Hepatocyte (in vitro differentiated cells): Measurements from ENCODE around the gene HAS3. TPM values are rescaled to one million over a fixed set of nuclear protein-coding genes. Genes with fewer than 3 reads are reported as not detected.

ENCODE experiments used
- DNase-seq: peaks from one replicate; pipeline ENCODE4 v3.0.0-alpha.2; 2016; ENCODE audit warnings: low spot score
- H2AFZ ChIP-seq: fragments of 200-600 bp; sonication (generic); 2 replicates; pipeline ENCODE4 v1.6.0; 2016; ENCODE audit warnings: antibody characterized with exemption, mild to moderate bottlenecking
- H3K27ac ChIP-seq: fragments of 200-600 bp; sonication (generic); 2 replicates; pipeline ENCODE4 v1.5.1; 2016; ENCODE audit warnings: mild to moderate bottlenecking
- H3K27me3 ChIP-seq: fragments of 200-600 bp; sonication (generic); 2 replicates; pipeline ENCODE4 v1.6.1; 2016
- H3K36me3 ChIP-seq: fragments of 200-600 bp; sonication (generic); replicated peaks from 2 replicates; pipeline ENCODE4 v1.5.1; 2016; ENCODE audit warnings: low read depth; ENCODE audit not compliant: insufficient read depth
- H3K4me1 ChIP-seq: fragments of 200-600 bp; sonication (generic); 2 replicates; pipeline ENCODE4 v1.5.1; 2016; ENCODE audit warnings: mild to moderate bottlenecking, moderate library complexity; ENCODE audit not compliant: insufficient read depth
- H3K4me2 ChIP-seq: fragments of 200-600 bp; sonication (generic); 2 replicates; pipeline ENCODE4 v1.6.0; 2016
- H3K4me3 ChIP-seq: fragments of 200-600 bp; sonication (generic); 2 replicates; pipeline ENCODE4 v1.5.1; 2016; ENCODE audit warnings: mild to moderate bottlenecking
- H3K79me2 ChIP-seq: fragments of 200-600 bp; sonication (generic); 2 replicates; pipeline ENCODE4 v1.6.0; 2017; ENCODE audit warnings: mild to moderate bottlenecking
- H3K9me2 ChIP-seq: fragments of 200-600 bp; sonication (generic); replicated peaks from 2 replicates; pipeline ENCODE4 v1.6.0; 2017; ENCODE audit warnings: mild to moderate bottlenecking; ENCODE audit not compliant: insufficient read depth
- H3K9me3 ChIP-seq: fragments of 200-600 bp; sonication (generic); 2 replicates; pipeline ENCODE4 v1.5.1; 2016; ENCODE audit warnings: low read depth, mild to moderate bottlenecking
- H4K20me1 ChIP-seq: fragments of 200-600 bp; sonication (generic); 2 replicates; pipeline ENCODE4 v1.6.0; 2016; ENCODE audit warnings: mild to moderate bottlenecking; ENCODE audit not compliant: insufficient read depth, poor library complexity, severe bottlenecking
- CTCF ChIP-seq: fragments of 200-600 bp; sonication (generic); IDR thresholded peaks from 2 replicates; pipeline ENCODE4 v1.5.1; 2016; ENCODE audit warnings: antibody characterized with exemption, mild to moderate bottlenecking; ENCODE audit not compliant: poor library complexity
- EZH2 ChIP-seq: fragments of 200-600 bp; sonication (generic); IDR thresholded peaks from 2 replicates; pipeline ENCODE4 v1.6.1; 2016; ENCODE audit warnings: antibody characterized with exemption, mild to moderate bottlenecking, borderline replicate concordance
- EZH2phosphoT487 ChIP-seq: fragments of 200-600 bp; sonication (generic); IDR thresholded peaks from one replicate; pipeline ENCODE4 v1.6.1; 2018; ENCODE audit warnings: antibody characterized with exemption, mild to moderate bottlenecking, low read depth, moderate library complexity; ENCODE audit not compliant: unreplicated experiment, severe bottlenecking
- WGBS: methylation state at CpG from one replicate; pipeline ENCODE4 v1.1.6; 2016; ENCODE audit warnings: low lambda C conversion rate; ENCODE audit errors: missing lambda C conversion rate; 5-methylcytosine and 5-hydroxymethylcytosine counted together
- polyA plus RNA-seq: library from polyadenylated mRNA; unstranded; fragments of >200 nt; fragmentation: Nextera tagmentation; extraction: Ambion mirVana; gene quantifications from 2 replicates; pipeline ENCODE4 v1.2.1, GENCODE V29; 2016
- total RNA-seq: library from RNA; depleted of rRNA; stranded (reverse); fragments of >200 nt; gene quantifications from 2 replicates; pipeline ENCODE4 v1.2.3, GENCODE V29; 2014

HAS3 gene
- total and polyA plus RNA-seq, 2 experiments from 2014 or later: 0.19 to 0.53 TPM

- 94% methylated on average over 5 of the region's 5 CpGs for WGBS
- H3K27ac ChIP-seq: no peak overlapping the region
- no peaks in the 10 kb centered on the region for H4K20me1 ChIP-seq
- H3K79me2 ChIP-seq: no peaks in the 10 kb centered on the region
- no peak for DNase-seq
- no peaks in the 10 kb centered on the region for H3K9me3 ChIP-seq
- TF ChIP-seq EZH2phosphoT487 (no peak), EZH2 (no peak), CTCF (no peak)
- no peaks in the 10 kb centered on the region for H3K27me3 ChIP-seq
- H3K4me3 ChIP-seq: no peak overlapping the region
- H2AFZ ChIP-seq: no peak overlapping the region
- peaks cover 14% of the 10 kb centered on the region for H3K4me1 ChIP-seq
- H3K36me3 ChIP-seq: no peaks in the 10 kb centered on the region
- H3K4me2 ChIP-seq: no peak overlapping the region
- no peaks in the 10 kb centered on the region for H3K9me2 ChIP-seq
Measured at GRCh38 chr16:69069504-69069903, 35.9 kb upstream of the HAS3 start.

GRCh38 chr16:69071036-69071435 lies 34.4 kb upstream of the HAS3 start:
- no peaks in the 10 kb centered on the region for H3K9me2 ChIP-seq
- no peak overlapping the region for H3K27ac ChIP-seq
- no peaks in the 10 kb centered on the region for H3K9me3 ChIP-seq
- H3K36me3 ChIP-seq: no peaks in the 10 kb centered on the region
- 60% methylated on average over 3 of the region's 3 CpGs for WGBS
- no peak overlapping the region for H3K4me3 ChIP-seq
- no peak for DNase-seq
- H3K27me3 ChIP-seq: no peaks in the 10 kb centered on the region
- peaks cover 14% of the 10 kb centered on the region for H3K4me1 ChIP-seq
- H3K4me2 ChIP-seq: no peak overlapping the region
- H3K79me2 ChIP-seq: no peaks in the 10 kb centered on the region
- no peak overlapping the region for H2AFZ ChIP-seq
- TF ChIP-seq CTCF: no peak
- no peak for TF ChIP-seq EZH2phosphoT487
- TF ChIP-seq EZH2: no peak
- H4K20me1 ChIP-seq: no peaks in the 10 kb centered on the region

- H2AFZ ChIP-seq: no peak overlapping the region
- 33% methylated on average over 2 of the region's 2 CpGs for WGBS
- no peaks in the 10 kb centered on the region for H3K9me2 ChIP-seq
- H3K9me3 ChIP-seq: no peaks in the 10 kb centered on the region
- peaks cover 14% of the 10 kb centered on the region for H3K4me1 ChIP-seq
- H3K36me3 ChIP-seq: no peaks in the 10 kb centered on the region
- no peak for DNase-seq
- no peaks in the 10 kb centered on the region for H3K27me3 ChIP-seq
- no peak overlapping the region for H3K4me3 ChIP-seq
- no peak overlapping the region for H3K4me2 ChIP-seq
- TF ChIP-seq EZH2phosphoT487 (no peak), EZH2 (no peak), CTCF (no peak)
- peak overlapping the region; percentile 77 for H3K27ac ChIP-seq
- no peaks in the 10 kb centered on the region for H3K79me2 ChIP-seq
- no peaks in the 10 kb centered on the region for H4K20me1 ChIP-seq
Measured at GRCh38 chr16:69072640-69072974, 32.8 kb upstream of the HAS3 start.

GRCh38 chr16:69073181-69073702 lies 32.2 kb upstream of the HAS3 start:
- H2AFZ ChIP-seq: no peak overlapping the region
- 63% methylated on average over 10 of the region's 10 CpGs for WGBS
- H3K4me1 ChIP-seq: peaks cover 14% of the 10 kb centered on the region
- H3K27me3 ChIP-seq: no peaks in the 10 kb centered on the region
- H3K9me3 ChIP-seq: no peaks in the 10 kb centered on the region
- H3K9me2 ChIP-seq: no peaks in the 10 kb centered on the region
- no peaks in the 10 kb centered on the region for H4K20me1 ChIP-seq
- no peak overlapping the region for H3K4me3 ChIP-seq
- H3K4me2 ChIP-seq: no peak overlapping the region
- no peaks in the 10 kb centered on the region for H3K79me2 ChIP-seq
- peak; percentile 33 for DNase-seq
- TF ChIP-seq EZH2 (no peak), EZH2phosphoT487 (no peak), CTCF (no peak)
- H3K27ac ChIP-seq: no peak overlapping the region
- H3K36me3 ChIP-seq: no peaks in the 10 kb centered on the region
